SKM-1 treated with dmso at 0.1 percent for 144 hours (cell line): ENCODE results near the gene ZNF81.
"Not testable (repeated sequence)": the region's sequence is repeated elsewhere in the genome, so short reads cannot be mapped to it uniquely, and the experiment has no call there.

ENCODE experiments used
- DNase-seq: peaks from one replicate; lab custom pipeline; 2025; ENCODE audit not compliant: unreplicated experiment; lab: John Stamatoyannopoulos, UW

The ZNF81 gene

DNA sequence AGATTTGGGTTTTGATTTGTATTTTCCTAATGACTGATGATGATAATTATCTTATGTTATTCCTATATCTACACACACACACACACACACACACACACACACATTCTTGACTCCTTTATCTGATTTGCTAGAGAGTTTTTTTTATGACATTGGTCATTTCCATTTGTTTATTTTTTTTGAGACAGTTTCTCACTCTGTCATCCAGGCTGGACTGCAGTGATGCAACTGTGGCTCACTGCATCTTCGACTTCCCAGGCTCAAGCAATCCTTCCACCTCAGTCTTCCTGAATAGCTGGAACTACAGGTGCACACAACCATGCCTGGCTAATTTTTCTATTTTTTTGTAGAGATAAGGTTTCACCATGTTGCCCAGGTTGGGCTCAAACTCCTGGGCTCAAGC, 6.7 kb downstream of the ZNF81 start:
- DNase-seq = no peak

DNA sequence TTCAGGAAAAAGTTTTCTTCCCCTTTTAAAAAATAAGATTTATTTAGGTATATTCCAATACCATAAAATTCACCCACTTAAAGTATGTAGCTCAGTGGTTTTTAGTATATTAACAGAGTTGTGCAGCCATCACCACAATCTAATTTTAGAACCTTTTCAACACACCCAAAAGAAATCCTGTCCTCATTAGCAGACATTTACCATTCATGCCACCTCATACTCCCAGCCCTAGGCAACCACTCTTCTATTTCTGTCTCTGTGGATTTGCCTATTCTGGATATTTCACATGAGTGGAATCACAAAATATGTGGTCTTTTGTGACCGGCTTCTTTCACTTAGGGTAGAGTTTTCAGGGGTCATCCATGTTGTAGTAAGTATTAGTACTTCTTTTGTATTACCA, 7.4 kb downstream of the ZNF81 start:
- no peak for DNase-seq

DNA sequence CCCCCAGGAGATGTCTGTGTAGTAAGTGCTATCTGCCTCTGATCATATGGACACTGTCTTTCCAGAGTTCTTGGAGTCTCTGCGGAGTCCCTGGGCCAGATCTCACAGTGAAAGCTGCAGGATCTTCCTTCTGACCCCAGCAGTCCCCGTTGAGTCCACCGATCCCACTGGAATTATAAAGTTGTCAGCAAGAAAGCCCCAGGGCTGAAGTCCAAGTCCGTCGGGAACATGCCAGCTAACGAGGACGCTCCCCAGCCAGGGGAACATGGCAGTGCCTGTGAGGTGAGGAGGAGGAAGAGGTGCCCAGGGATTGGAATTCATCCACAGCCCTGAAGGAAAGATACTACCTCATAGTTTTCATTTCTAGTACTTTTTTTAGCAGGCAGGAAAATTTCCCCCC, 9.3 kb downstream of the ZNF81 start:
- no peak for DNase-seq

DNA sequence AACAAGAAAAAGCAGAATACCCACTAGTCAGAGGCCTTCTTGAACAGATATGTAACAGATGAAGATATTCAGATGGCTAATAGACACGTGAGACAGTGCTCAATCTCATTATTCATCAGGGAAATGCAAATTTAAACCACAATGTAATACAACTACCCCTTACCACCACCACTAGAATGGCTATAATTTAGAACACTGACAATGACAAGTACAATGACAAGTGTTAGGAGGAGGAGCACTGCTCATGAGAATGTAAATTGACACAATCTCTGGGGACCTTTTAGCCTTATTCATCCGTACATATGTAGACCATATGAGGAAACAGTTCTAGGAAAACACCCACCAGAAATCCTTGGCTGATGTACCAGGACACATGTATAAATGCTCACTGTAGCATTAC, 13.1 kb downstream of the ZNF81 start:
- no peak for DNase-seq

DNA sequence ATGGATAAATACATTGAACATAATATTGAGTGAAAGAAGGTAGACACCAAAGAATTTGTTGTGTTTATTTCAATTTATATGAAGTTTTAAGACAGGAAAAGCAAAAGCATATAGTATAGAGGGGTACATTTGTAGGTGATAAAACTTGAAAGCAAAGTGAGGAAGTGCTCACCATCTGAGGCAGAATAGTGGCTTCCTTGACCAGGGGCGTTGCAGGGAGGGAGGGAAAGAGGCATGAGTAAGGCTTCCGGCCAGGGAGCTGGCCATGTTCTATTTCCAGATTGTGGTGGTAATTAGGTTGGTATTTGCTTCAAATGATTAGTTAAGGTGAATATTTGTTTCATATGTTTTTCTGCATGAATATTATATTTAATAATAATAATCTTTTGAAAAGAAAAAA, 13.7 kb downstream of the ZNF81 start:
- not testable (repeated sequence) for DNase-seq

DNA sequence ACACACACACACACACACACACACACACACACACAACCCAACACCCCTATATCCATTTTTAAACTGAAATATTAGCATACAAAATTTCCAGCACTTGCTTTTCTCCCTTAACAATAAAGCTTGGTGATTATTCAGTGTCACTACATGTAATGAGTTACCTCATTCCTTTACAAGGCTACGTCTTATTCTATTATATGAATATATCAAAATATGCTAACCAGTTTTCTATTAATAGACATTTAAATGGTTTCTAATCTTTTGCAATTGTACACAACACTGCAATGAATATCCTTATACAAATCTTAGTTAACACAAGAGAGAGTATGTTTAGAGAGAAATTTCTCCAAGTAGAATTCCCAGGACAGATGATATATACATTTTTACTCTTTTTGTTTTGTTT, 14.2 kb downstream of the ZNF81 start:
- DNase-seq = no peak

DNA sequence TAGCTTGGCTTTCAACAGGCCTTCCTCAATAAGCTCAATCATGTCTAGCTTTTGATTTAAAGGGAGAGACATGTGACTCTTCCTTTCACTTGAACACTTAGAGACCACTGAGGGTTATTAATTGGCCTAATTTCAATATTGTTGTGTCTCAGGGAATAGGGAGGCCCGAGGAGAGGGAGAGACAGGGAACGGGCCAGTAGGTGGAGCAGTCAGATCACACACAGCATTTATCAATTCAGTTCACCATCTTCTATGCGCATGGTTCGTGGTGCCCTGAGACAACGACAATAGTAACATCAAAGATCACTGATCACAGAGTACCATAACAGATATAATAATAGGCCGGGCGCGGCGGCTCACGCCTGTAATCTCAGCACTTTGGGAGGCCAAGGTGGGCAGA, 17.8 kb downstream of the ZNF81 start:
- no peak for DNase-seq

DNA sequence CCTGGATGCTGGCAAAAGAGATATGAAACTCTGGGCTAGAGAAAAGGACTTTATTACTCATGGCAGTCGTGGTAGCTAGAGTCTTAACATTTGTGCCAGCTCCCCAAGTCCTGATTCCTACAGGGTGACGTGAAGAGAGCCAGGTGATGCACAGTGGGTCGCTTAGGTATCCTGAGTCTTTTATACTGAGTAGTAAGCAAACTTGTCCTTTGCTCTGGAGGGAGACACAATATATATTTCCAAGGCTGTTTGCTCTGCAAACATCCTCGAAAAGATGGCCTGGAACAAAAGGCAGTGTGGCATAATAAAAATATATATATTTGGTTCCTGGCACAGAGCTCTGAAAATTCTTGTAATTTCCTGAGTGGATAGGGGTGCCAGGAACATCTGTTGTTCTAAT, 23.0 kb downstream of the ZNF81 start:
- no peak for DNase-seq

DNA sequence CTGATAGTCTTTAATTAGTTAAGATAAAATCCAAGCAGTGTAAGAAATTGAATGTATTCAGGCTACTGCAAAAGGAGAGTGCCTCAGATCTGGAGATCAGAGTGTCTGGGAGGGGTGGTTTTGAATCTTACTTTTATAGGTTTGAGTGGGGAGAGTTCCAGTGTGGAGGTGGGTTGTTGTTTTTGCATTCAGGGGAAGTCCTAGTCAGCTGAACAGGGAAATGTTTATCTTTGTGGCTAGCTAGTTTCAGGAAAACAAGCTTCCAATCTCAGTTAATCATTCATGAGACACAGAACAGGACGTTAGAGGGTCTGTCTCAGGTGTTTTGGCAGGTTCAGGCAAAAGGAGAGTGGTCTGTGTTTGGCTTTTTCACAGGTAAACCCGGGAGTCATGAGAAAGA, 26.0 kb downstream of the ZNF81 start:
- DNase-seq = no peak

DNA sequence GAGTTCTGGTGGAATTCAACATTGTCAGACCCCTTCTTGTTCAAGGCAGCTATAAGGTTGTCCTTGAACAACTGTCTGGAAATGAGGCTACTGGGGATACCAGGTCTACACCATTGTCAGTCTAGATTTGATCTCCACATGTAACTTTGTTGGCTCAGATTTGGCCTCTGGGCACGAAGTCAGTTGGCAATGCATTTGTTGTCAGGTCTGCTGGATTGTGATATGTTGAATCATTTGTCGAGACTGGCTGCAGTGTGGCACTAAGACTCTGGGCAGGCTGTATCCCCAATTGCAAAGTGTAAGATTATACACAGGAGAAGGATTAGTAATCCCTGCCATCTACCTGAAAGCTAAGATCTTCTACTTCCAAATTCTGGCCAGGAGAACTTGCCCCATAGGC, 26.5 kb downstream of the ZNF81 start:
- no peak for DNase-seq

DNA sequence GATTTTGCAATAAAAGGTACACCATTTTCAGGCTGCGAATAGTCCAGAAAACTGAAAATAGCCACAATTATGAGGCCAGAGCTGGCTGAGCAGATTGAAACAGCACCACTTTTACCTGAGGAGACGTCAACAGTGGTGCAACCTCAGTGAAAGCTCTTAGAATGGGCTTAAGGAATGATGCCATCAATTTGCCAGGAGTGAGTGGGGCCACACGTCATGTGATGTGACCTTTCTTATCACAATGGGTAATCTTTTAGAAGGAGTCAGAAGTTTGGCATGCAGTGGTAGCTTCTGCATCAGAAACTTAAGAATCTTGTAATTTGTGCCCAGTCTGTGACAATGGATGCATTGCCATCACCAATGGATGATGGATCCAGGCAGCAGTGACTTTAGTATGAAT, 27.6 kb downstream of the ZNF81 start:
- DNase-seq = no peak

DNA sequence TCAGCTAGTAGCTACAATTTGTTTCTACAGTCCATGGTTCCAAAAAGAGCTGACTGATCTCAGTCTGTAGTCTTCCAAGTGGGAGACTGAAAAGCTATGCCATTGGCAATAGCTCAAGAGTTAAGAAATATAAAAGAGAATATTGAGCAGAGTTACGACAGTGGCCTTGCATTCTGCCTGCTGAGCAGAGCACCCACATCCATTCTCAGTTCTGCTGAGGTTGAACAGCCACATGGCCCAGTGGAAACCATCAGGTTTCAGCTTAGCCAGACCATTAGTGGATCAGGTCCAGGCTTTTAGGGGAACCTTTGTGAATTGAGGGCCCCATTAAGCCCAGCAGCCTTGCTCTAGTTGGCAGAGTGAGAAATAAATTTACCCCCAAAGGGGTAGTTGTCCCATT, 28.1 kb downstream of the ZNF81 start:
- DNase-seq = no peak

DNA sequence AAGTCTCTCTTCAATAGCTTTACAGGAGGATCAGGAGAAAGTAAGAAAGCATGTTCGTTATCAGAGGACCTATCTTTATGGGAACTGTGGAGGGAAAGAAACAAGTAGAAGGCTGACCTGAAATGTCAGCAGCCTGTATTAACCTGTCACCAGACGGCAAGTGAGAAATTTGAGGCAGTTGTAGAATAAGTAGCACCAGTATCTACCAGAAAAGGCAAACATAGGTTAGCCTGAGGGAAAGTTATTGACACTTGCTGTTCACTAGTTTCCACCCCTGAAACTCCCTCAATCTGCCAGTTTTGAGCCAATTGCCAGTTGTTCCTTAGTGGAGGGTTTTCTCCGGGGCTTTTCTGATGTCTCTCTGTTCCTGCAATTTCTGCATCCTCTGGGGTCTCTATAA, 36.4 kb downstream of the ZNF81 start:
- no peak for DNase-seq

DNA sequence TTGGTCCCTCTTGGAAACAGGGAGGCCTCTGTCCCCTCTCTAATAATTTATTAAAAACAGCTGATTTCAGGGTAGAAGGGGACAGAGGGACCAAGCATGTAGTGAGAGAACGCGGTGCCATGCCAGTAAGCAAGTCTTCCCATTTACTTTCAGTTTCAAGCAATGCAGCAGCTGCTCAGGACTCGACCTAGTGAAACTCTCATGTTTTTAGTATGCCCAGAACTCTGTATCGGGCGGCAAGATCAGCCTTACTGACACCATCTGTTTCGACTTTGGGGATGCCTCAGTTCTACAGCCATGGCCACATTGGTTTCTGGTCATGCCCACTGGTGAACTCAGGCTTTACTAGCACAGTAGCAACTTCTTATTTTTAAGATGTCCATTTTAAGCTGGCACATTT, 40.6 kb downstream of the ZNF81 start:
- no peak for DNase-seq

DNA sequence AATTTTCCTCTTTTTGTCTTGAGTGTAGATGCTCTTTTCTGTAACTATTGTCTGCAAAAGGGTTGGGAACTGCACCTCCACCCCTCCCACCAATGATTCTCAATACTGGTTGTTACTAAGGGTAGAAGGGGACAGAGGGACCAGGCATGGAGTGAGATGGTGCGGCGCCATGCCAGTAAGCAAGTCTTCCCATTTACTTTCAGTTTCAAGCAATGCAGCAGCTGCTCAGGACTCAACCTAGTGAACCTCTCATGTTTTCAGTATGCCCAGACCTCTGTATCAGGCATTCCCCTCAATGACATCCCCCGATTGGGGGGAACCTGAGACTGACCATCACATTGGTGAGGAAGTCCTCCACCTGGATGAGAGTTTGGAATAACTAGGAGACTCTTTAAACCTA, 41.5 kb downstream of the ZNF81 start:
- DNase-seq = no peak

DNA sequence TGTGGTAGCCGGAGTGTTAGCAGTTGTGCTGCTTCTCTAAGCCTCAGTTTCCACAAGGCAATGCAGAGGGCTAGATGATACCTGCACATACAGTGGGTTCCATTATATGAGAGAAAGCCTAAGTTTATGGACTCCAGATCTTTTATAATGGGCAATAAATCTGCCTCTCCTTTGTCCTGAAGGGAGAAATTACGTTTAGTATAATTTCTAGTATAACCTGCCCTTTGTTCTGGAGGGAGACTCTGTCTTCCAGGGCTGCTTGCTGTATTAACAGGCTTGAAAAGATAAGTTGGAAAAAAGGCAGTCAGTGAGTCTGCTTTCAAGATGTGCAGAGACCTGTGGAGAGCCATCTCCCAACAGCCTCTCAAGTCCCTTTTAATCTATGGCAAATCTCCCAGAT, 42.8 kb downstream of the ZNF81 start:
- no peak for DNase-seq

DNA sequence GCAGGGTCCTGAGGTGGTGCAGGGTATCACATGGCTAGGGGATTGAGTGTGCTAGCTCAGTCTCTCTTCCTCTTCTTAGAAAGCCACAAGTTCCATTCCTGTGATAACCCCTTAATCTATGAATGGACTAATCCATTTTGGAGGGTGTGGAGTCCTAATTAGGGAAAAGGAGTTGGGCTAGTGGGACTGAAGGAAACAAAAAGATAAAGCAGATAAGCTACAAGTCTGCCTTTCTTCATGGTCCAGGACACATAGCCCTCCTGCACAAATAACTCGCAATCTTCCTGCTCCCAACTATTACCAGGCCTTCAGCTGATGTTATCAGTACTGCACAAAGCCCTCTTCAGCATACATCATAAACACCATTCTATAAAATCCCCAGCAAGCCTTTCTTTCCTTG, 44.2 kb downstream of the ZNF81 start:
- DNase-seq = no peak

DNA sequence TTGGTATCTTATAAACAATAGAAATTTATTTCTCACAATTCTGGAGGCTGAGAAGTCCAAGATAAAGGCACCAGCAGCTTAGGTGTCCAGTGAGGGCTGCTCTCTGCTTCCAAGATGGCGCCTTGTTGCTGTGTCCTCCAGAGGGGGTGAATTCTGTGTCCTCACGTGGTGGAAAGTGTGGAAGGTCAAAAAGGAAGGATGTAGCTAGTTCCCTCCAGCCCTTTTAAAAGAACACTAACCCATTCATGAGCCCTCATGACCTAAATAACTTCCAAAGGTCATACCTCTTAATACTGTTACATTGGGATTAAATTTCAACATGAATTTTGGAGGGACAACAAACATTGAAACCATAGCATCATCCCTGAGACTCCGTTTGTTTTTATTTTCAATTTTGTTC, 48.8 kb downstream of the ZNF81 start:
- no peak for DNase-seq

DNA sequence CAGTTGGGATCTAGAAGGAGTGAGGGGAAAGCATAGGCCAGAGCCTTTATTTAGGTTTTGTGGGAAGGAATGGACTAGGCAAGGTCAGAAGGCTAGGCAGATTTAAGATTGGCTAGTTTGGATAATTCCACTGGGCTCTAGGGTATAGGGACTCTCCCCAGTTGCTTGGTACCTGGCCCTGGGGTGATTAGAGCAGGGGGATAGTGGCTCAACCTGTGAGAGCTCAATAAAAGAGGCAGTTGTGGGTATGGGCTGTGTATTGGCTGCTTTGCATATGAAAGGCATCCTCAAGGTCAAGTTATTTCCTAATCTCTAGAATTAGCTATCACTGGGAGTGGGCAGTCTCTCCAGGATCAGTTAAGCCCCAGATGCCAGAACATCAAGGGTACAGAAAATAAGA, 61.3 kb downstream of the ZNF81 start:
- DNase-seq = no peak

DNA sequence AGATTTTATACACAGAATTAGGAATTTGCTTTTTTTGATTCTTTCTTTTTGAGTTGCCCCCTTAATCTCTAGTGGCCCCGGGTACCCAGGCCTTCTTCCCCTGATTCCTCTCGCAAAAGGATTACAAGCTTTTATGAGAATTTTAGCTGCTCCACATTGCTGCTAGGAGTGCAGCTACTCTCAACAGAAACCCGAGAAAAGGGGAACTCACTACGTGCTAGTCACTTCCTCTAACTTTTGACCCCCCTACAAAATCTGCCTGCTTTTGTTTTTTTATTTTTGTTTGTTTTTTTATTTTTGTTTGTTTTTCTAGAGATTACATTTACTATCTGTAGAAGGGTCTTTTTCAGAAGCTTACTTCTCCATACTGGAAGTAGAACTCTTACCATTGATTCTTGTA, 64.1 kb downstream of the ZNF81 start:
- DNase-seq = peak; percentile 1

DNA sequence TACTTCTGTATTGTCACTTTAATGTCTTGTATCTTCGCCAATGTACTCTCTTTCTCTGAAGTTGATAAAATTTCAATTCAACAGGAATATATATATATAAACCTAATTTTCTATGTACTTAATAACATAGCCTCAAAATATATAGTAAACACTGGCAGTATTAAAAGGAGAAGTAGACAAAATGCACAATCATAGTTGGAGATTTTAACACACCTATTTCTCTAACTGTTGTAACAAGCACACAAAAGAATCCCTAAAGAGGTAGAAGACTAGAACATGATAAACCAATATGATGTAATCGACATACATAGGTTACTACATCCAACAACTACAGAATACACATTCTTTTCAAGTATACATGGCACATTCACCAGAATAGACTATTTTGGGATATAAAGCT, 65.5 kb downstream of the ZNF81 start:
- no peak for DNase-seq

DNA sequence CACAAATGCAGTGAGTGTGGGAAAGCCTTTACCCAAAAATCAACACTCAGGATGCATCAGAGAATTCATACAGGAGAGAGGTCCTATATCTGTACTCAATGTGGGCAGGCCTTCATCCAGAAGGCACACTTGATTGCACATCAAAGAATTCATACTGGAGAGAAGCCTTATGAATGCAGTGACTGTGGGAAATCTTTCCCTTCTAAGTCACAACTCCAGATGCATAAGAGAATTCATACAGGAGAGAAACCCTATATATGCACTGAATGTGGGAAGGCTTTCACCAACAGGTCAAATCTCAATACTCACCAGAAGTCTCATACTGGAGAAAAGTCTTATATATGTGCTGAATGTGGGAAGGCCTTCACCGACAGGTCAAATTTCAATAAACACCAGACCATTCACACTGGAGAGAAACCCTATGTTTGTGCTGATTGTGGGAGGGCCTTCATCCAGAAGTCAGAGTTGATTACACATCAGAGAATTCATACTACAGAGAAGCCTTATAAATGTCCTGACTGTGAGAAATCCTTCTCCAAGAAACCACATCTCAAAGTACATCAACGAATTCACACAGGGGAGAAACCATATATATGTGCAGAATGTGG, 79.3 kb downstream of the ZNF81 start:
- DNase-seq = no peak

DNA sequence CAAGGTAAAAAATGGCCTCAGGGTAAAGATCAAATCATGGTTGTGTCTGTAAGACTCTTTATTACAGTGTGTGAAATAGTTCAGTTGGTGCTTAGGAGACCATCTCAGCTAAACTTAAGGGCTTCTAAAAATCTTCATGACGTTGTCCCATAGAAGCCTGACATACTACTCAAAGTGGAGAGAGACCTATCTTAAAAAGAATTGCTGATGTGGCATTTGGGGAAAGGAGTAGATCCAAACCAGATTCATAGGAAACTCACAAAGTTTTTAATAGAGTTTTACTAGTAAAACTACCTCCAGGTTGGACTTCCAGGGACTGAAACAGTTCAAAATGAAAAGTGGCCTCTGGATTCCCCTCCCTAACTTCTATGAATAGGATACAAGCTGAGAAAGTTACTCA, 81.6 kb downstream of the ZNF81 start:
- DNase-seq = no peak

DNA sequence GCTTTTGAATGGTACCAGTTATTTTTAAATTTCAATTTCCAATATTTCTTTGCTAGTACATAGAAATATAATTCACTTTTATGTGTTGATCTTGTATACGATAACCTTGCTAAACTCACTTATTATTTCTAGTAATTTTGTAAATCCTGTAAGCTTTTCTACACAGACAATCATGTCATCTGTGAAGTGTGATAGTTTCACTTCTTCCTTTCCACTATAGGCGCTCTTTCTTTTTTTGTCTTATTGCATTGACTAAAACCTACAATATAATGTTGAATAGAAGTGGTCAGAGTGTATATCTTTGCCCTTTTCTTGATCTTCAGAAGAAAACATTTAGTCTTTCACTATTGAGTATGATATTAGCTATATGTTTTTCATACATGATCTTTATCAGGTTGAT, 90.5 kb downstream of the ZNF81 start:
- no peak for DNase-seq
